Prostate gland (tissue), 1 donor: ENCODE measurements around the gene SH3GLB1.

Experiments
- POLR2A ChIP-seq: fragments of 450-650 bp; IDR thresholded peaks from one replicate; pipeline ENCODE4 v1.6.1; 2016; ENCODE audit warnings: antibody characterized with exemption, mild to moderate bottlenecking
- POLR2AphosphoS5 ChIP-seq: sonication (generic); formaldehyde crosslinking; IDR thresholded peaks from one replicate; pipeline ENCODE4 v1.6.1; 2017; ENCODE audit warnings: antibody characterized with exemption

- TF ChIP-seq POLR2A = no peak
- no peak for TF ChIP-seq POLR2AphosphoS5
Observed at GRCh38 chr1:86782482-86782881, 78.1 kb downstream of the SH3GLB1 start.
